RWPE2 (cell line): ENCODE measurements around the gene TTC39B.

Experiments used
- ATAC-seq: fragments of 200-7000 bp; cut with Tn5 transposase; 3 replicates; pipeline ENCODE4 v1.9.1; 2021; ENCODE audit warnings: low read depth
- DNase-seq: peaks from one replicate; pipeline ENCODE4 v3.0.0-alpha.2; 2020; ENCODE audit warnings: low spot score
- H3K27ac ChIP-seq: fragments of 450-650 bp; 2 replicates; pipeline ENCODE4 v1.5.1; 2017; ENCODE audit warnings: mild to moderate bottlenecking; ENCODE audit not compliant: poor library complexity, severe bottlenecking
- H3K27me3 ChIP-seq: fragments of 250-450 bp; sonication (Bioruptor Pico); 2 replicates; pipeline ENCODE4 v1.5.1; 2021; ENCODE audit warnings: mild to moderate bottlenecking, moderate library complexity; ENCODE audit not compliant: insufficient read depth, poor library complexity, severe bottlenecking
- H3K36me3 ChIP-seq: fragments of 250-450 bp; sonication (Bioruptor Pico); 2 replicates; pipeline ENCODE4 v1.5.1; 2020; ENCODE audit warnings: low read depth, mild to moderate bottlenecking, moderate library complexity
- H3K4me1 ChIP-seq: fragments of 250-450 bp; sonication (Bioruptor Pico); 2 replicates; pipeline ENCODE4 v1.5.1; 2021; ENCODE audit warnings: mild to moderate bottlenecking, moderate library complexity; ENCODE audit not compliant: insufficient read depth, poor library complexity, severe bottlenecking
- H3K4me3 ChIP-seq: fragments of 250-450 bp; sonication (Bioruptor Pico); 2 replicates; pipeline ENCODE4 v1.5.1; 2021; ENCODE audit warnings: mild to moderate bottlenecking, moderate library complexity; ENCODE audit not compliant: severe bottlenecking
- H3K9me3 ChIP-seq: fragments of 250-450 bp; sonication (Bioruptor Pico); 2 replicates; pipeline ENCODE4 v1.5.1; 2021; ENCODE audit warnings: mild to moderate bottlenecking, moderate library complexity; ENCODE audit not compliant: severe bottlenecking
- TF ChIP-seq, protein P1 (sequence below): fragments of 450-650 bp; IDR thresholded peaks from one replicate; pipeline ENCODE4 v1.5.1; 2017; ENCODE audit warnings: mild to moderate bottlenecking, moderate library complexity; ENCODE audit not compliant: poor library complexity, severe bottlenecking

TTC39B gene

DNA sequence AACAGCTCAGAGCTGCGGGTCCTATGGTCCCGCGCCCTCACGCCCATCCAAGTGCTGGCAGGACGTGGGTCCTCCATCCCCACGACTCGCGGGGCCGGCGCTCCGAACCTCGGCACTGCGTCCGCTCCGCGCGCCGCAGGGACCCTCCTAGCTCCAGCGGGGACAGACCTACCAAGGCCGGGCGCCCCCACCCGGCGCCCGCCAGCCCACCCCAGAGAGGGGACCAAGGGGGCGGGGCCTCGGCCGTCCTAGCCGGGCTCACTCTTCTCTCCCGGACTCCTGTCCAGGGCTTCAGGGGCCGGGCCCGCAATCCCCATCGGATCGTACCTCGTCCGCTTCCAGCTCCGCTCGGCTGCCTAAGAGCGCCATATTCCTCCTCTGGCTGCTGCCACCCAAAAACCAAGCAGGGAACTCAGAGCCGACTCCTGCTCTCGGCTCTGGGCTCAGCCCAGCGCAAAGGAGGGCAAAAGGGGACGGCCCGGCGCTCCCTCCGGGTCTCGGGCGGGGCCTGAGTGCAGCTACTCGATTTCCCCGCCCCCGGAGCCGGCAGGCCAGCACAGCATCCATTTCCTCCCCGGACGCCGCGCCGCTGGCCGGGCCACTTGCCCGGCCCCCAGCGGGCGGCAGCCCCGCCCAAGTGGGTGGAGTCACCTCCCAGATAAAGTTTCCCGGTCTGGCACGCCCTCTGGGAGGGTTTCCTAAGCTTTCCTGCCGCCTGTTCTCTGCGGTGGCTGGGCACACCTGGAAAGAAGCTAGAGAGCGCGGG is at the start of gene TTC39B:
Gene TTC39B, minus strand, starts transcription at position 460 of the 766 bp plus-strand sequence. Its CDS starts 91 bp downstream, at position 369.
- Histone ChIP-seq H3K27ac (peak within 1 kb of the TSS; percentile 83), H3K36me3 (no peaks in the 10 kb centered on the region), H3K9me3 (no peaks in the 10 kb centered on the region), H3K4me1 (peaks cover 24% of the 10 kb centered on the region), H3K27me3 (no peaks in the 10 kb centered on the region), H3K4me3 (peak within 1 kb of the TSS; percentile 91)
- TF ChIP-seq, protein P1, sequence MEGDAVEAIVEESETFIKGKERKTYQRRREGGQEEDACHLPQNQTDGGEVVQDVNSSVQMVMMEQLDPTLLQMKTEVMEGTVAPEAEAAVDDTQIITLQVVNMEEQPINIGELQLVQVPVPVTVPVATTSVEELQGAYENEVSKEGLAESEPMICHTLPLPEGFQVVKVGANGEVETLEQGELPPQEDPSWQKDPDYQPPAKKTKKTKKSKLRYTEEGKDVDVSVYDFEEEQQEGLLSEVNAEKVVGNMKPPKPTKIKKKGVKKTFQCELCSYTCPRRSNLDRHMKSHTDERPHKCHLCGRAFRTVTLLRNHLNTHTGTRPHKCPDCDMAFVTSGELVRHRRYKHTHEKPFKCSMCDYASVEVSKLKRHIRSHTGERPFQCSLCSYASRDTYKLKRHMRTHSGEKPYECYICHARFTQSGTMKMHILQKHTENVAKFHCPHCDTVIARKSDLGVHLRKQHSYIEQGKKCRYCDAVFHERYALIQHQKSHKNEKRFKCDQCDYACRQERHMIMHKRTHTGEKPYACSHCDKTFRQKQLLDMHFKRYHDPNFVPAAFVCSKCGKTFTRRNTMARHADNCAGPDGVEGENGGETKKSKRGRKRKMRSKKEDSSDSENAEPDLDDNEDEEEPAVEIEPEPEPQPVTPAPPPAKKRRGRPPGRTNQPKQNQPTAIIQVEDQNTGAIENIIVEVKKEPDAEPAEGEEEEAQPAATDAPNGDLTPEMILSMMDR = no peak
- ATAC-seq (peak; percentile 87), DNase-seq (peak; percentile 93)

GRCh38 chr9:15355669-15356068 is 48.7 kb upstream of the TTC39B start:
- Histone ChIP-seq H3K9me3 (no peaks in the 10 kb centered on the region), H3K27ac (no peak overlapping the region), H3K4me1 (no peaks in the 10 kb centered on the region), H3K27me3 (no peaks in the 10 kb centered on the region), H3K4me3 (no peak overlapping the region), H3K36me3 (no peaks in the 10 kb centered on the region)
- ATAC-seq (no peak), DNase-seq (no peak)
- TF ChIP-seq, protein P1 = no peak

DNA sequence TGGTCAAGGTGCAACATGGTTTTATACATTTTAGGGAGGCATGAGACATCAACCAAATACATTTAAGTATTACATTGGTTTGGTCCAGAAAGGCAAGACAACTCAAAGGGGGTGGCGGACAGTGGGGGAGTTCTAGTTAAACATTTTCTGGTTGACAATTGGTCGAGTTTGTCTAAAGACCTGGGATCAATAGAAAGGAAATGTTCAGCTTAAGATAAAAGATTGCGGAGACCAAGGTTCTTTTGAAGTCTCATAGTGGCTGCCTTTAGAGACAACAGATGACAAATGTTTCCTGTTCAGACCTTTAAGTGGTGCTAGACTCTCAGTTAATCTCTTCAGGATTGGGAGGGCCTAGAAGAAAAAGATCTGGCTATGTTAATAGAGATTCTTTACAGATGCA is 47.7 kb upstream of the TTC39B start:
- ATAC-seq (no peak), DNase-seq (no peak)
- H3K4me3 ChIP-seq = no peak overlapping the region
- no peaks in the 10 kb centered on the region for H3K27me3 ChIP-seq
- no peaks in the 10 kb centered on the region for H3K9me3 ChIP-seq
- TF ChIP-seq, protein P1 = no peak
- H3K36me3 ChIP-seq = no peaks in the 10 kb centered on the region
- no peak overlapping the region for H3K27ac ChIP-seq
- H3K4me1 ChIP-seq = no peaks in the 10 kb centered on the region

GRCh38 chr9:15353892-15354291 is 46.9 kb upstream of the TTC39B start:
- Histone ChIP-seq H3K4me3 (no peak overlapping the region), H3K27me3 (no peaks in the 10 kb centered on the region), H3K9me3 (no peaks in the 10 kb centered on the region), H3K36me3 (no peaks in the 10 kb centered on the region), H3K4me1 (no peaks in the 10 kb centered on the region), H3K27ac (no peak overlapping the region)
- DNase-seq = no peak
- TF ChIP-seq, protein P1 = no peak
- no peak for ATAC-seq

DNA sequence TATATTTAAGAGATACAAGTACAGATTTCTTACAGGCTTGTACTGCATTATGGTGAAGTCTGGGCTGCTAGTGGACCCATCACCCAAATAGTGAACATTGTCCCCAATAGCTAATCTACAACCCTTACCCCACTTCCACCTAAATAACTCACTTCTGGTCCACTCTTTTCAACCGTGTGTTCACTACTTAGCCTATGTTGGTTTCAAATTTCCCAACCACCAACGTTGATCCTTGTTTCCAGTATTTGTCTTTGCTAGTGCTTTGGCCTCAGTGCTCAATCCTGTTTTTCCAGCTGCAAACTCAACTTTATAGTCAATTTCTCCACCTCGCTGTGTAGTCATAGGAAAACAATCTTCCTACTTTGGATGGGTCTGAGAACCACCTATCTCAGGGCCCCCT is 45.3 kb upstream of the TTC39B start:
- TF ChIP-seq, protein P1 = no peak
- no peaks in the 10 kb centered on the region for H3K4me1 ChIP-seq
- no peak for DNase-seq
- H3K4me3 ChIP-seq = no peak overlapping the region
- H3K36me3 ChIP-seq = no peaks in the 10 kb centered on the region
- no peak overlapping the region for H3K27ac ChIP-seq
- no peaks in the 10 kb centered on the region for H3K9me3 ChIP-seq
- no peak for ATAC-seq
- H3K27me3 ChIP-seq = no peaks in the 10 kb centered on the region
